ENCODE data around the gene BHLHA15.

DNA sequence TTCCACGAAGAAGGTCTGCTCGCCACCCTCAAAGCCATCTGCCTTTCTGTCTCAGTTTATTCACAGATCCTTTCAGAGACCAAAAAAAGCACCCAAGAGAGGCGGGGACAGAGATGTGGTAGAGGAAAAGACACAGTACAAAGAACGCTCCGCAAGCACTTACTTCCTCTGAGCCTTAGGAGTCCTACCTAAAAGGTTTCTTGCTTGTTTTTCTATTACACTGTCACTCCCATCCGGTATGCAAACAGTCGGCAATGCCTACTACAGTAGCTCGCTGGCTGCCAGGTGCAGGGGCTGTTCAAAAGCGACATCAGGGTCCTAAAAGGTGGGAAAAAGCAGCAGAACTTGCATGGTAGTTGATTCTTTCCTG, 40.0 kb downstream of the BHLHA15 start:
- TF ChIP-seq, protein P1, sequence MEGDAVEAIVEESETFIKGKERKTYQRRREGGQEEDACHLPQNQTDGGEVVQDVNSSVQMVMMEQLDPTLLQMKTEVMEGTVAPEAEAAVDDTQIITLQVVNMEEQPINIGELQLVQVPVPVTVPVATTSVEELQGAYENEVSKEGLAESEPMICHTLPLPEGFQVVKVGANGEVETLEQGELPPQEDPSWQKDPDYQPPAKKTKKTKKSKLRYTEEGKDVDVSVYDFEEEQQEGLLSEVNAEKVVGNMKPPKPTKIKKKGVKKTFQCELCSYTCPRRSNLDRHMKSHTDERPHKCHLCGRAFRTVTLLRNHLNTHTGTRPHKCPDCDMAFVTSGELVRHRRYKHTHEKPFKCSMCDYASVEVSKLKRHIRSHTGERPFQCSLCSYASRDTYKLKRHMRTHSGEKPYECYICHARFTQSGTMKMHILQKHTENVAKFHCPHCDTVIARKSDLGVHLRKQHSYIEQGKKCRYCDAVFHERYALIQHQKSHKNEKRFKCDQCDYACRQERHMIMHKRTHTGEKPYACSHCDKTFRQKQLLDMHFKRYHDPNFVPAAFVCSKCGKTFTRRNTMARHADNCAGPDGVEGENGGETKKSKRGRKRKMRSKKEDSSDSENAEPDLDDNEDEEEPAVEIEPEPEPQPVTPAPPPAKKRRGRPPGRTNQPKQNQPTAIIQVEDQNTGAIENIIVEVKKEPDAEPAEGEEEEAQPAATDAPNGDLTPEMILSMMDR (IDR thresholded peaks at IDR 0.05): no peak
- TF ChIP-seq POLR2A (IDR thresholded peaks at IDR 0.05): no peak
